Esophagus (tissue), 2 donors: ENCODE results near the gene NUMB. TPM values are rescaled to one million over a fixed set of nuclear protein-coding genes. Genes with fewer than 3 reads are reported as not detected.
"Not testable (repeated sequence)": the region's sequence is repeated elsewhere in the genome, so short reads cannot be mapped to it uniquely, and the experiment has no call there.

ENCODE experiments used
- H3K27ac ChIP-seq, 2 donors: one replicate each; pipeline ENCODE4 v1.5.1; 2013; ENCODE audit warnings: low read depth in 2 of 2, mild to moderate bottlenecking in 2 of 2, inconsistent platforms in 1 of 2, low read length in 1 of 2, moderate library complexity in 1 of 2
- H3K27me3 ChIP-seq, 2 donors: one replicate each; pipeline ENCODE4 v1.6.1; 2013; ENCODE audit warnings: low read length in 2 of 2, control low read depth in 1 of 2, mild to moderate bottlenecking in 1 of 2; ENCODE audit not compliant: insufficient read depth in 2 of 2, control insufficient read depth in 1 of 2
- H3K36me3 ChIP-seq, 2 donors: one replicate each; pipeline ENCODE4 v1.6.1; 2013; ENCODE audit warnings: low read length in 1 of 2; ENCODE audit not compliant: control insufficient read depth in 2 of 2, insufficient read depth in 2 of 2
- H3K4me1 ChIP-seq, 2 donors: one replicate each; pipeline ENCODE4 v1.6.1; 2013; ENCODE audit warnings: low read length in 1 of 2; ENCODE audit not compliant: control insufficient read depth in 2 of 2, insufficient read depth in 2 of 2
- H3K4me3 ChIP-seq, 2 donors: one replicate each; pipeline ENCODE4 v1.5.1; 2013; ENCODE audit warnings: low read length in 2 of 2, mild to moderate bottlenecking in 2 of 2, low read depth in 1 of 2, moderate library complexity in 1 of 2
- H3K9me3 ChIP-seq, 2 donors: one replicate each; pipeline ENCODE4 v1.6.1; 2013; ENCODE audit warnings: mild to moderate bottlenecking in 2 of 2, low read depth in 1 of 2, low read length in 1 of 2, moderate library complexity in 1 of 2; ENCODE audit not compliant: control insufficient read depth in 2 of 2, insufficient read depth in 1 of 2
- WGBS, 2 donors: extraction: QIAGEN DNeasy Blood & Tissue Kit; methylation state at CpG; one replicate each; pipeline ENCODE4 v1.1.7; 2013; 5-methylcytosine and 5-hydroxymethylcytosine counted together
- polyA plus RNA-seq, 2 donors: library from polyadenylated mRNA; stranded (reverse); fragments of 200-250 nt; gene quantifications; one replicate each; pipeline ENCODE4 v1.2.3, GENCODE V29; 2013
- donor health status: healthy with polysubstance abuse.
- donor health status: Bipolar disorder and iron deficiency.

The NUMB gene
- polyA plus RNA-seq, 2 donors, result 26.9 to 34.8 TPM

- Histone ChIP-seq H3K4me3 (no peak overlapping the region), H3K36me3 (no peaks in the 10 kb centered on the region), H3K27me3 (no peaks in the 10 kb centered on the region), H3K4me1 (no peaks in the 10 kb centered on the region), H3K9me3 (no peaks in the 10 kb centered on the region), H3K27ac (no peak overlapping the region)
- 77 to 89% methylated on average over 1 of the region's 1 CpG for WGBS, 2 donors
Observed at GRCh38 chr14:73394317-73394716, 64.0 kb downstream of the NUMB start.

- no peaks in the 10 kb centered on the region for H3K36me3 ChIP-seq
- no peak overlapping the region for H3K4me3 ChIP-seq
- H3K27ac ChIP-seq, result no peak overlapping the region
- no peaks in the 10 kb centered on the region for H3K4me1 ChIP-seq
- no peaks in the 10 kb centered on the region for H3K27me3 ChIP-seq
- H3K9me3 ChIP-seq, result no peaks in the 10 kb centered on the region
Observed at GRCh38 chr14:73393375-73393774, 65.0 kb downstream of the NUMB start.

- H3K27ac ChIP-seq, result no peak overlapping the region
- WGBS, 2 donors, result 75 to 86% methylated on average over 4 of the region's 4 CpGs
- H3K4me1 ChIP-seq, result no peaks in the 10 kb centered on the region
- no peaks in the 10 kb centered on the region for H3K36me3 ChIP-seq
- H3K9me3 ChIP-seq, result no peaks in the 10 kb centered on the region
- no peaks in the 10 kb centered on the region for H3K27me3 ChIP-seq
- no peak overlapping the region for H3K4me3 ChIP-seq
Observed at GRCh38 chr14:73392329-73393257, 65.8 kb downstream of the NUMB start.

GRCh38 chr14:73387860-73388259 lies 70.5 kb downstream of the NUMB start:
- H3K9me3 ChIP-seq, H3K4me1 ChIP-seq, H3K27ac ChIP-seq, H3K4me3 ChIP-seq, H3K36me3 ChIP-seq, H3K27me3 ChIP-seq: not testable (repeated sequence)
- 98 to 100% methylated on average over 1 to 2 of the region's 3 CpGs for WGBS, 2 donors

- no peaks in the 10 kb centered on the region for H3K36me3 ChIP-seq
- H3K4me1 ChIP-seq, result no peaks in the 10 kb centered on the region
- H3K27me3 ChIP-seq, result no peaks in the 10 kb centered on the region
- WGBS, 2 donors, result 48 to 58% methylated on average over 3 of the region's 3 CpGs
- no peaks in the 10 kb centered on the region for H3K9me3 ChIP-seq
- H3K4me3 ChIP-seq, result no peak overlapping the region
- no peak overlapping the region for H3K27ac ChIP-seq
Observed at GRCh38 chr14:73386342-73386741, 72.0 kb downstream of the NUMB start.

- H3K36me3 ChIP-seq, H3K27me3 ChIP-seq, H3K27ac ChIP-seq, H3K9me3 ChIP-seq, H3K4me3 ChIP-seq, H3K4me1 ChIP-seq: not testable (repeated sequence)
- 93 to 98% methylated on average over 3 of the region's 4 CpGs for WGBS, 2 donors
Observed at GRCh38 chr14:73385021-73385420, 73.3 kb downstream of the NUMB start.

- no peak overlapping the region for H3K4me3 ChIP-seq
- no peak overlapping the region for H3K27ac ChIP-seq
- no peaks in the 10 kb centered on the region for H3K9me3 ChIP-seq
- H3K27me3 ChIP-seq, result no peaks in the 10 kb centered on the region
- no peaks in the 10 kb centered on the region for H3K4me1 ChIP-seq
- 85 to 97% methylated on average over 4 of the region's 4 CpGs for WGBS, 2 donors
- no peaks in the 10 kb centered on the region for H3K36me3 ChIP-seq
Observed at GRCh38 chr14:73383356-73383755, 75.0 kb downstream of the NUMB start.

GRCh38 chr14:73381380-73382013 lies 76.8 kb downstream of the NUMB start:
- WGBS, 2 donors, result 78 to 90% methylated on average over 2 of the region's 2 CpGs
- Histone ChIP-seq H3K36me3 (no peaks in the 10 kb centered on the region), H3K27me3 (no peaks in the 10 kb centered on the region), H3K27ac (no peak overlapping the region), H3K4me1 (no peaks in the 10 kb centered on the region), H3K9me3 (no peaks in the 10 kb centered on the region), H3K4me3 (no peak overlapping the region)

GRCh38 chr14:73376585-73376984 lies 81.8 kb downstream of the NUMB start:
- no peaks in the 10 kb centered on the region for H3K27me3 ChIP-seq

GRCh38 chr14:73375861-73376260 lies 82.5 kb downstream of the NUMB start:
- H3K4me3 ChIP-seq, result no peak overlapping the region
- no peak overlapping the region for H3K27ac ChIP-seq
- WGBS, 2 donors, result 46 to 76% methylated on average over 1 of the region's 1 CpG
- H3K4me1 ChIP-seq, result no peaks in the 10 kb centered on the region
- no peaks in the 10 kb centered on the region for H3K9me3 ChIP-seq
- H3K27me3 ChIP-seq, result no peaks in the 10 kb centered on the region
- no peaks in the 10 kb centered on the region for H3K36me3 ChIP-seq

More at GRCh38 chr14:73376585-73376984, 81.8 kb downstream of the NUMB start:
- H3K9me3 ChIP-seq, result no peaks in the 10 kb centered on the region
- H3K36me3 ChIP-seq, result no peaks in the 10 kb centered on the region
- no peak overlapping the region for H3K4me3 ChIP-seq
- no peak overlapping the region for H3K27ac ChIP-seq
- H3K4me1 ChIP-seq, result no peaks in the 10 kb centered on the region
